Loucy (cell line): ENCODE measurements around the gene HHLA2.

Source experiments
- H2AFZ ChIP-seq: fragments of 200-600 bp; sonication (generic); 2 replicates; pipeline ENCODE4 v1.6.0; 2016; ENCODE audit warnings: antibody characterized with exemption, mild to moderate bottlenecking, low read length, moderate library complexity
- H3F3A ChIP-seq: fragments of 200-600 bp; 2 replicates; pipeline ENCODE4 v1.6.0; 2016; ENCODE audit warnings: antibody characterized with exemption, low read depth, mild to moderate bottlenecking
- H3K27me3 ChIP-seq: fragments of 200-600 bp; sonication (generic); 2 replicates; pipeline ENCODE4 v1.6.1; 2014; ENCODE audit warnings: low read length, mild to moderate bottlenecking; ENCODE audit not compliant: insufficient read depth, poor library complexity, severe bottlenecking
- H3K36me3 ChIP-seq: fragments of 200-600 bp; sonication (generic); 2 replicates; pipeline ENCODE4 v1.6.1; 2016; ENCODE audit warnings: low read length; ENCODE audit not compliant: insufficient read depth
- H3K4me1 ChIP-seq: fragments of 200-600 bp; sonication (generic); 2 replicates; pipeline ENCODE4 v1.5.1; 2014; ENCODE audit warnings: low read length, mild to moderate bottlenecking; ENCODE audit not compliant: insufficient read depth, poor library complexity, severe bottlenecking
- H3K4me2 ChIP-seq: fragments of 200-600 bp; sonication (generic); 2 replicates; pipeline ENCODE4 v1.6.0; 2014; ENCODE audit warnings: antibody characterized with exemption, low read length, low read depth, mild to moderate bottlenecking; ENCODE audit not compliant: poor library complexity, severe bottlenecking
- H3K4me3 ChIP-seq: fragments of 200-600 bp; sonication (generic); 2 replicates; pipeline ENCODE4 v1.5.1; 2014; ENCODE audit warnings: low read length, mild to moderate bottlenecking, mixed read lengths; ENCODE audit not compliant: poor library complexity, severe bottlenecking
- H3K79me2 ChIP-seq: fragments of 200-600 bp; sonication (generic); 2 replicates; pipeline ENCODE4 v1.6.1; 2014; ENCODE audit warnings: low read length; ENCODE audit not compliant: insufficient read depth
- H3K9ac ChIP-seq: fragments of 200-600 bp; sonication (generic); 2 replicates; pipeline ENCODE4 v1.6.0; 2014; ENCODE audit warnings: mild to moderate bottlenecking, low read depth, low read length, moderate library complexity; ENCODE audit not compliant: poor library complexity, severe bottlenecking
- H3K9me2 ChIP-seq: fragments of 200-600 bp; sonication (generic); replicated peaks from 2 replicates; pipeline ENCODE4 v1.6.1; 2016; ENCODE audit warnings: low read depth, low read length, mixed read lengths
- H3K9me3 ChIP-seq: fragments of 200-600 bp; sonication (generic); 2 replicates; pipeline ENCODE4 v1.6.1; 2014; ENCODE audit warnings: mild to moderate bottlenecking, antibody characterized with exemption, low read length, low read depth; ENCODE audit not compliant: insufficient read depth
- H4K20me1 ChIP-seq: fragments of 200-600 bp; sonication (generic); 2 replicates; pipeline ENCODE4 v1.6.0; 2014; ENCODE audit warnings: antibody characterized with exemption, low read length, mild to moderate bottlenecking; ENCODE audit not compliant: insufficient read depth, poor library complexity, severe bottlenecking
- CTCF ChIP-seq: fragments of 200-600 bp; sonication (generic); conservative IDR thresholded peaks from 2 replicates; pipeline ENCODE4 v1.5.1; 2014; ENCODE audit warnings: mild to moderate bottlenecking, antibody characterized with exemption, low read length
- EZH2phosphoT487 ChIP-seq: fragments of 200-600 bp; IDR thresholded peaks from 2 replicates; pipeline ENCODE4 v1.6.1; 2018; ENCODE audit warnings: antibody characterized with exemption, mild to moderate bottlenecking, moderate library complexity, borderline replicate concordance

HHLA2 gene

GRCh38 chr3:108380128-108380795 lies 83.9 kb downstream of the HHLA2 start:
- H3K9me2 ChIP-seq: no peaks in the 10 kb centered on the region
- no peaks in the 10 kb centered on the region for H3F3A ChIP-seq
- H3K36me3 ChIP-seq: no peaks in the 10 kb centered on the region
- H3K9me3 ChIP-seq: no peaks in the 10 kb centered on the region
- H3K4me3 ChIP-seq: no peak overlapping the region
- H4K20me1 ChIP-seq: no peaks in the 10 kb centered on the region
- H3K79me2 ChIP-seq: no peaks in the 10 kb centered on the region
- no peak overlapping the region for H3K4me2 ChIP-seq
- no peak overlapping the region for H3K9ac ChIP-seq
- no peaks in the 10 kb centered on the region for H3K27me3 ChIP-seq
- TF ChIP-seq EZH2phosphoT487 (no peak), CTCF (no peak)
- peaks cover 3% of the 10 kb centered on the region for H3K4me1 ChIP-seq
- no peak overlapping the region for H2AFZ ChIP-seq

GRCh38 chr3:108381529-108382140 lies 85.3 kb downstream of the HHLA2 start:
- Histone ChIP-seq H3K4me3 (no peak overlapping the region), H3K9me2 (no peaks in the 10 kb centered on the region), H3K4me2 (no peak overlapping the region), H2AFZ (no peak overlapping the region), H3K27me3 (no peaks in the 10 kb centered on the region), H3F3A (no peaks in the 10 kb centered on the region), H3K9ac (no peak overlapping the region), H3K36me3 (no peaks in the 10 kb centered on the region), H3K79me2 (no peaks in the 10 kb centered on the region), H3K9me3 (no peaks in the 10 kb centered on the region), H4K20me1 (no peaks in the 10 kb centered on the region), H3K4me1 (peaks cover 3% of the 10 kb centered on the region)
- TF ChIP-seq EZH2phosphoT487 (no peak), CTCF (no peak)

GRCh38 chr3:108383306-108383705 lies 87.0 kb downstream of the HHLA2 start:
- Histone ChIP-seq H4K20me1 (no peaks in the 10 kb centered on the region), H3F3A (no peaks in the 10 kb centered on the region), H3K9ac (no peak overlapping the region), H3K9me3 (no peaks in the 10 kb centered on the region), H3K36me3 (no peaks in the 10 kb centered on the region), H3K27me3 (no peaks in the 10 kb centered on the region), H3K79me2 (no peaks in the 10 kb centered on the region), H3K9me2 (no peaks in the 10 kb centered on the region), H2AFZ (no peak overlapping the region), H3K4me3 (no peak overlapping the region), H3K4me2 (no peak overlapping the region), H3K4me1 (peaks cover 17% of the 10 kb centered on the region)
- no peak for TF ChIP-seq CTCF
- TF ChIP-seq EZH2phosphoT487: no peak
